ENCODE data around the gene KIAA1549.

GRCh38 chr7:138796038-138796615, 185.1 kb downstream of the KIAA1549 start:
- TF ChIP-seq CTCF (IDR thresholded peaks at IDR 0.05) (no peak), POLR2A (IDR thresholded peaks at IDR 0.05) (no peak)

All from Peyer's patch (tissue), 4 donors.